Measurements from ENCODE around the gene ZFYVE9. TPM values are rescaled to one million over a fixed set of nuclear protein-coding genes. Genes with fewer than 3 reads are reported as not detected.
A peak's percentile ranks its signal among the peaks of the same experiment; 100 is the strongest.

The ZFYVE9 gene
- total and polyA plus RNA-seq, 2 of the 13 experiments (the other 11 are each of a cell fraction or from before 2014, with no cell fraction given): 9.2 to 19.8 TPM

DNA sequence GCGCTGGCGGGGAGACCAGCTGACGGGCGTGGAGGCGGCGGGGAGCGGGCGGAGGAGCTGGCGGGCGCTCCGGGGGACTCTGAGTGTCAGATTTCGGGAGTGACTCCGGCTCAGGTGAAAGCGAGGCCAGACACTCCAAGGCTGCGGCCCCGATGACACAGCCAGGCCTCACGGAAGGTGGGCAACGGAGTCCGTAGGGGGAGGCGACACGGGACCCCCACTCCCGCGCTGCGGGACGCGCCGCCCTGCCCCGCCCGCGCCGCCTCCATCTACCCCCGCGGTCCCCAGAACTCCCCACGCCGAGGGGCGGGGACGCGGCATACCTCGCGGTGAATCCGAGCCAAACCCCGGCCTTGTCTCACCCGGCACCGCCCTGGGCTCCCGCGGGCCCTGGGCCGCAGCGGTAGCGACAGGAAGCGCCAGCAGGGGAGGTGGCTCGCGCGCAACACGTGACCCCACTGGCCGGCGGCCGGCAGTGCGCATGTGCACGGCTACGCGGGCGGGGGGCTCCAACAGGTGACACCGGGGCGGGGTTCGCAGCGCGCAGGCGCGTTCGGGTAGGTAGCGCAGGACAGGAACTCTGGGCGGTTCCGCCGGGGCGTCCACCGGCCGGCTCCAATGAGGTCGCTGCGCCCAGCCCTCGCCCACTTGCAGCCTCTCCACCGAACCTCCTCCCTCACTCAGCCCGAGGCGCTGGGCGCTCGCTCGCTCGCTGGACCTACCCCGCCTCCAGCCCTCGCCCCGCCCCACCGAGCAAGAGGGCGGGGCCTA lies 224.0 kb downstream of the ZFYVE9 start, which contains the start of gene CC2D1B (continued):
- TF ChIP-seq ZNF292 (CRISPR knock-in tag; IDR thresholded peaks at IDR 0.05; ENCODE audit: borderline replicate concordance, low read depth): no peak
- peak; percentile 20 for TF ChIP-seq CBX1 (IDR thresholded peaks at IDR 0.05; ENCODE audit: low read depth)
- TF ChIP-seq, protein P1, sequence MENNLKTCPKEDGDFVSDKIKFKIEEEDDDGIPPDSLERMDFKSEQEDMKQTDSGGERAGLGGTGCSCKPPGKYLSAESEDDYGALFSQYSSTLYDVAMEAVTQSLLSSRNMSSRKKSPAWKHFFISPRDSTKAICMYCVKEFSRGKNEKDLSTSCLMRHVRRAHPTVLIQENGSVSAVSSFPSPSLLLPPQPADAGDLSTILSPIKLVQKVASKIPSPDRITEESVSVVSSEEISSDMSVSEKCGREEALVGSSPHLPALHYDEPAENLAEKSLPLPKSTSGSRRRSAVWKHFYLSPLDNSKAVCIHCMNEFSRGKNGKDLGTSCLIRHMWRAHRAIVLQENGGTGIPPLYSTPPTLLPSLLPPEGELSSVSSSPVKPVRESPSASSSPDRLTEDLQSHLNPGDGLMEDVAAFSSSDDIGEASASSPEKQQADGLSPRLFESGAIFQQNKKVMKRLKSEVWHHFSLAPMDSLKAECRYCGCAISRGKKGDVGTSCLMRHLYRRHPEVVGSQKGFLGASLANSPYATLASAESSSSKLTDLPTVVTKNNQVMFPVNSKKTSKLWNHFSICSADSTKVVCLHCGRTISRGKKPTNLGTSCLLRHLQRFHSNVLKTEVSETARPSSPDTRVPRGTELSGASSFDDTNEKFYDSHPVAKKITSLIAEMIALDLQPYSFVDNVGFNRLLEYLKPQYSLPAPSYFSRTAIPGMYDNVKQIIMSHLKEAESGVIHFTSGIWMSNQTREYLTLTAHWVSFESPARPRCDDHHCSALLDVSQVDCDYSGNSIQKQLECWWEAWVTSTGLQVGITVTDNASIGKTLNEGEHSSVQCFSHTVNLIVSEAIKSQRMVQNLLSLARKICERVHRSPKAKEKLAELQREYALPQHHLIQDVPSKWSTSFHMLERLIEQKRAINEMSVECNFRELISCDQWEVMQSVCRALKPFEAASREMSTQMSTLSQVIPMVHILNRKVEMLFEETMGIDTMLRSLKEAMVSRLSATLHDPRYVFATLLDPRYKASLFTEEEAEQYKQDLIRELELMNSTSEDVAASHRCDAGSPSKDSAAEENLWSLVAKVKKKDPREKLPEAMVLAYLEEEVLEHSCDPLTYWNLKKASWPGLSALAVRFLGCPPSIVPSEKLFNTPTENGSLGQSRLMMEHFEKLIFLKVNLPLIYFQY (CRISPR knock-in tag; IDR thresholded peaks at IDR 0.05; ENCODE audit: borderline replicate concordance): peak; percentile 35; the same call in 1 of the 2 replicates
- peak; percentile 77; the same call in 1 of the 2 replicates for TF ChIP-seq ZNF256 (CRISPR knock-in tag; conservative IDR thresholded peaks at IDR 0.05)
- no peak for TF ChIP-seq DPF2 (CRISPR knock-in tag; IDR thresholded peaks at IDR 0.05; ENCODE audit: borderline replicate concordance, low read depth)
- TF ChIP-seq ZFP36L1 (CRISPR knock-in tag; IDR thresholded peaks at IDR 0.05): 0 out of 2 replicates have a peak, but pooled peaks have one; percentile 62
- TF ChIP-seq, protein P2, sequence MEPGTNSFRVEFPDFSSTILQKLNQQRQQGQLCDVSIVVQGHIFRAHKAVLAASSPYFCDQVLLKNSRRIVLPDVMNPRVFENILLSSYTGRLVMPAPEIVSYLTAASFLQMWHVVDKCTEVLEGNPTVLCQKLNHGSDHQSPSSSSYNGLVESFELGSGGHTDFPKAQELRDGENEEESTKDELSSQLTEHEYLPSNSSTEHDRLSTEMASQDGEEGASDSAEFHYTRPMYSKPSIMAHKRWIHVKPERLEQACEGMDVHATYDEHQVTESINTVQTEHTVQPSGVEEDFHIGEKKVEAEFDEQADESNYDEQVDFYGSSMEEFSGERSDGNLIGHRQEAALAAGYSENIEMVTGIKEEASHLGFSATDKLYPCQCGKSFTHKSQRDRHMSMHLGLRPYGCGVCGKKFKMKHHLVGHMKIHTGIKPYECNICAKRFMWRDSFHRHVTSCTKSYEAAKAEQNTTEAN (CRISPR knock-in tag; conservative IDR thresholded peaks at IDR 0.05): peak; percentile 84
- peak; percentile 81 for TF ChIP-seq ZFP41 (CRISPR knock-in tag; IDR thresholded peaks at IDR 0.05; ENCODE audit: borderline replicate concordance)
- TF ChIP-seq WIZ (CRISPR knock-in tag; IDR thresholded peaks at IDR 0.05): peak; percentile 52; the same call in 1 of the 2 replicates
- TF ChIP-seq JARID2 (CRISPR knock-in tag; IDR thresholded peaks at IDR 0.05; ENCODE audit: insufficient replicate concordance): peak; percentile 29
- TF ChIP-seq SALL2 (CRISPR knock-in tag; IDR thresholded peaks at IDR 0.05): peak; percentile 92
- no peak for TF ChIP-seq ZNF382 (CRISPR knock-in tag; IDR thresholded peaks at IDR 0.05; ENCODE audit: borderline replicate concordance)
- no peak for TF ChIP-seq NFIB (CRISPR knock-in tag; IDR thresholded peaks at IDR 0.05; ENCODE audit: borderline replicate concordance)
- TF ChIP-seq ZNF607 (CRISPR knock-in tag; IDR thresholded peaks at IDR 0.05; ENCODE audit: borderline replicate concordance): peak; percentile 21; the same call in 1 of the 2 replicates
- peak; percentile 84 for TF ChIP-seq GLI4 (CRISPR knock-in tag; IDR thresholded peaks at IDR 0.05; ENCODE audit: borderline replicate concordance)
- TF ChIP-seq, protein P3, sequence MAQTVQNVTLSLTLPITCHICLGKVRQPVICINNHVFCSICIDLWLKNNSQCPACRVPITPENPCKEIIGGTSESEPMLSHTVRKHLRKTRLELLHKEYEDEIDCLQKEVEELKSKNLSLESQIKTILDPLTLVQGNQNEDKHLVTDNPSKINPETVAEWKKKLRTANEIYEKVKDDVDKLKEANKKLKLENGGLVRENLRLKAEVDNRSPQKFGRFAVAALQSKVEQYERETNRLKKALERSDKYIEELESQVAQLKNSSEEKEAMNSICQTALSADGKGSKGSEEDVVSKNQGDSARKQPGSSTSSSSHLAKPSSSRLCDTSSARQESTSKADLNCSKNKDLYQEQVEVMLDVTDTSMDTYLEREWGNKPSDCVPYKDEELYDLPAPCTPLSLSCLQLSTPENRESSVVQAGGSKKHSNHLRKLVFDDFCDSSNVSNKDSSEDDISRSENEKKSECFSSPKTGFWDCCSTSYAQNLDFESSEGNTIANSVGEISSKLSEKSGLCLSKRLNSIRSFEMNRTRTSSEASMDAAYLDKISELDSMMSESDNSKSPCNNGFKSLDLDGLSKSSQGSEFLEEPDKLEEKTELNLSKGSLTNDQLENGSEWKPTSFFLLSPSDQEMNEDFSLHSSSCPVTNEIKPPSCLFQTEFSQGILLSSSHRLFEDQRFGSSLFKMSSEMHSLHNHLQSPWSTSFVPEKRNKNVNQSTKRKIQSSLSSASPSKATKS (CRISPR knock-in tag; IDR thresholded peaks at IDR 0.05): no peak
- TF ChIP-seq, protein P4, sequence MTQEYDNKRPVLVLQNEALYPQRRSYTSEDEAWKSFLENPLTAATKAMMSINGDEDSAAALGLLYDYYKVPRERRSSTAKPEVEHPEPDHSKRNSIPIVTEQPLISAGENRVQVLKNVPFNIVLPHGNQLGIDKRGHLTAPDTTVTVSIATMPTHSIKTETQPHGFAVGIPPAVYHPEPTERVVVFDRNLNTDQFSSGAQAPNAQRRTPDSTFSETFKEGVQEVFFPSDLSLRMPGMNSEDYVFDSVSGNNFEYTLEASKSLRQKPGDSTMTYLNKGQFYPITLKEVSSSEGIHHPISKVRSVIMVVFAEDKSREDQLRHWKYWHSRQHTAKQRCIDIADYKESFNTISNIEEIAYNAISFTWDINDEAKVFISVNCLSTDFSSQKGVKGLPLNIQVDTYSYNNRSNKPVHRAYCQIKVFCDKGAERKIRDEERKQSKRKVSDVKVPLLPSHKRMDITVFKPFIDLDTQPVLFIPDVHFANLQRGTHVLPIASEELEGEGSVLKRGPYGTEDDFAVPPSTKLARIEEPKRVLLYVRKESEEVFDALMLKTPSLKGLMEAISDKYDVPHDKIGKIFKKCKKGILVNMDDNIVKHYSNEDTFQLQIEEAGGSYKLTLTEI (CRISPR knock-in tag; conservative IDR thresholded peaks at IDR 0.05): no peak
- no peak for TF ChIP-seq ZNF776 (CRISPR knock-in tag; IDR thresholded peaks at IDR 0.05)
- peak; percentile 44; the same call in 1 of the 2 replicates for TF ChIP-seq ZNF709 (CRISPR knock-in tag; IDR thresholded peaks at IDR 0.05)

Data from HepG2 (cell line).